Renal pelvis (tissue), 12 donors: ENCODE data around the gene KCNC2. TPM values are rescaled to one million over a fixed set of nuclear protein-coding genes. Genes with fewer than 3 reads are reported as not detected.
"Not testable (repeated sequence)": the region's sequence is repeated elsewhere in the genome, so short reads cannot be mapped to it uniquely, and the experiment has no call there.

Experiments
- DNase-seq: peaks from one replicate; pipeline ENCODE4 v3.0.0-alpha.2; 2013
- long read RNA-seq, 16 experiments: transcript quantifications; one replicate each; lab custom pipeline, GENCODE V29; 2026
- polyA plus RNA-seq, 3 donors: library from polyadenylated mRNA; unstranded; fragments of 120-200 nt; gene quantifications; one replicate each; pipeline ENCODE4 v1.2.1, GENCODE V29; 2013; ENCODE audit not compliant: insufficient read length in 3 of 3

Gene KCNC2
- under 1 TPM; 0.55 to 0.96 (median 0.56) TPM for polyA plus RNA-seq
- long read RNA-seq, donor 1 = 0 reads
- long read RNA-seq, donor 2 = 0 reads
- long read RNA-seq, donor 3 = 0 reads
- long read RNA-seq, donor 4 = 0 reads
- long read RNA-seq, donor 5 = 0 reads
- long read RNA-seq, donor 6 = 0 reads
- long read RNA-seq, donor 7 = 0 reads
- long read RNA-seq, donor 8 = 0 reads
- long read RNA-seq, donor 9 = 0 reads
- long read RNA-seq, donor 10 = 0 reads
- long read RNA-seq, donor 11 = 0 reads
- long read RNA-seq, donor 12 = 0 reads
- long read RNA-seq, donor 13 = 0 reads
- long read RNA-seq, donor 14 = 0 reads
- long read RNA-seq, donor 15 = 0 reads
- long read RNA-seq, donor 16 = 0 reads

DNA sequence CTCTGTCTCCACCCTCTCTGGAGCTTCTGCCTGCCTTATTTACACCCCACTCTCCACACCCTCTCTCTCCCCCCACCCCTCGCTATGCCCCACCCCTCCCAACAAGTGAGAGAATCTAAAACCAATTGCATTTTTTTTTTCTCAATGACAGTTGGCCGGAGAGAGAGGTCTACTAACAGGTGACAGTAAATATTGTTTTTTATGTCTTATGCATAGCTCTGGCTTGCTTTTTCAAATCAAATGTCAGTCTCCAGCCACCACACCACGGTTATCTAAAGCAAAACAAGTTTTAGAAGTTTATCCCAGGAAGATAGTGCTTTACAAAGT is at the start of gene KCNC2:
TSS of gene KCNC2 (minus strand) at position 28 of the 327 bp plus-strand sequence.
- no peak for DNase-seq

DNA sequence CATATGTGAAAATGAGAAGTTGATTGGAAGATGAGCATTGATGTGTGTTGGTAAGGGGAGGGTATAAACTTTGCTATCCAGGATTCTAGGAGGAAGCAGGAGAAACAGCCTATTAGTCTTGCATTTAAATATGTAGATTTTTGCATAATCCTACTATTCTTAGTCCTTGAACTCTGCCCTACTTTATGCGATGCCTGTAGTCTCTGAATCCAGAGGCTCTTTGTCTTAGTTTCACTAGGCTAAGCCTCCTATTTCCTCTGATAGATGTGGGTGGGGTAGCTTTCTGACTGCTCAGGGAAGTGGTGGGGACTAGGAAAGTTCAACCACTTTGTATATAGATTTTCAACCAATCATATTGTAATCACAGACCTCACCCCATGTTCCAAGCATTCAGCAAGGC is 49.5 kb upstream of the KCNC2 start:
- no peak for DNase-seq

DNA sequence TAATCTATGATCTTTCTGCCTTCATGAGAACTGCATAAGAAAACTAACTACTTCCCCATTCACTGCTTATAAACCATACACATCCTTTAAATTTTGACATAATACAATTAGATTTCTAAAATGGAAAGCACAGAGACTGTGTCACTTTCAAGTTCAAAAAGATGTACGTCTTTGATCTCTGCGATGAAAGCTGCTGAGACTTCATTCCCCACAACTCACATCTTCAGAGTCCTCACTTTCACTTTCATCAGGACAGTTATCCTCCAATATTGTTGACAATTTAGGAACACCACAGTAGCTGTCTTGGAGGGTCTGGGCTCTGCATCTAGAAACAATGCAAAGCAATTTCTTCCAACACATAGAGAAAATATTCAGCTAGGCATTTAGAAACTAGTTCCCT is 47.9 kb upstream of the KCNC2 start:
- no peak for DNase-seq

DNA sequence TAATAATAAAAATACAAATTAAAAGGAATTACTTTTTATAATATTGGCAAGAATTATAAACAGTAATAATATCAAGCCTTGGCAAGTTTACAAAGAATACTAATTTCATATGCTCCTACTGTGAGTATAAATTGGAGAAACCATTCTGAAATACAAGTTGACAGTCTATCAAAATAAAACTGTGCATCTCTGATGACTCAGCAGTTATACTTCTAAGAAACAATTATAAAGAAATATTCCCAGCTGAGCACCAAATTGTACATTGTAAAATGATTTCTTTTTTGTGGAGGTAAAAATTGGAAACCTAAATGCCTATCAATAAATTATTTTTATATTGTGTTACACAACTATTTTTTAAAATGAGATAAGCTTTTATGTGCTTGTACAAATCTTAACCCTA is 35.5 kb upstream of the KCNC2 start:
- DNase-seq = no peak

DNA sequence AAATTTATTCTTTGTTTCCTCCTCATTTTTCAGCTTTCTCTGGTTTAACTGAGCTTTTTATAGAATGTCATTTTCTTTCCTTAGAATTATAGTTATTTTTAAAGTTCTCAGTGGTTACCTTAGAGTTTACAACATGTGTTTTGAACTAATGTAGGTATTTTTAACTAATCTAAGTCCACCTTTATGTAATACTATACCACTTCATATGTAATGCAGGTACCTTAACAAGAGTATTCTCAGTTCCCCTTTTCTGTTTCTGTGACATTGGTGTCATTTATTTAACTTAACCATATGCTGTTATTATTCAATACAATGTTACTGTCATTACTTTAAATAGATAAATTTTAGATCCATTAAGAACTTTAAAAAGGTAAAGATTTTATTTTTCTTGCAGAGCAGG is 30.3 kb upstream of the KCNC2 start:
- no peak for DNase-seq

DNA sequence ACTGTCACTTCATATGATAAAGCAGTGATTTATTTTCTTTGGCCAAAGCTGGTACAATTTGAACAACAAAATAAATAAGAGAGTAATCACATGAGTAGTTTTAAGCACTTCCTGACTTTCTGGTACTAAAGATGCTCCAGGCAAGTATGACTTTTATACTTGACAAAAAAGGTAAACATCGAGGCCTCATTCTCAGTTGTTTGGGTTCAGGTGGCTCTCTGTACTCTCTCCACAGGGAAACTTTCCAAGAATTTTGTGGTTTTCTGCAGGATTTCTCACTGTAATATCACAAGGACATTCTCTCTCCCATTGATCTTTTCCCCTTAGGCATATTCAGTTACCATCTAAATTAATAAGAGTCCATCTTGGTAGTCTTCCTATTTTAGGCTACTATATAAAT is 26.6 kb upstream of the KCNC2 start:
- no peak for DNase-seq

DNA sequence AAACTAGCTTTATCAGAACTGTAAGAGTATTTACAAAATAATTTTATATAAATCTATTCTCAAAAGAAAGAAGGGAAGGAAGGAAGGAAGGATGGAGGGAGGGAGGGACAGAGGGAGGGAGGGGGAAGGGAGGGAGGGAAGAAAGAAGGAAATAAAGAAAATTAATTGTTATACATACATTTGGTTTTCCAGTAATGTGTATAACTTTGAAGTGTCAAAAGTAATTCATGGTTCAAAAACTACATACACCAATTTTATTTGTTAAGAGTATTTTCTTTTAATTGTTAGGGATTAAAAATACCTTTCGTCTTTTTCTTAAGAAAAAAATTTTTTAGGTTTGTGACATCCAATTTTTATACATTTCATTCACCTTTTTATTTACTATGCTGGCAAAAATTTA is 17.5 kb upstream of the KCNC2 start:
- no peak for DNase-seq

DNA sequence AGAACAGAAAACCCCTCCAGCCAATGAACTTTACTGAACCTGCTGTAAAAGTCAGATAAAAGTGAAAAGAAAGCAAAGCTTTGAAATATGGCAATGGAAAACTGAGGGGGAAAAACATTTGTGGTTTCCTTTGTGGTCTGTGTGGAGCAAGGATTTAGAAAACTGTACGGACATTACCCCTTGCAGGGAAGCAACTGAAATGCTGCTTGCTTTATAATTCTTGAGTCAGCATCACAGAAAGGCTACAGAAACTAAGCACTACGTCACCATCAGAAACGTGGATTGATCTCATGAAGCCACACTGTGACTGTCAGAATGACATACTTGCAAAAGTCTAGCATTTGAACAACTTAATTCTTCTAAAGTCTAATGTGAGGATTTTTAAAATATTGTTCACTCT is 2.4 kb upstream of the KCNC2 start:
- DNase-seq = no peak

DNA sequence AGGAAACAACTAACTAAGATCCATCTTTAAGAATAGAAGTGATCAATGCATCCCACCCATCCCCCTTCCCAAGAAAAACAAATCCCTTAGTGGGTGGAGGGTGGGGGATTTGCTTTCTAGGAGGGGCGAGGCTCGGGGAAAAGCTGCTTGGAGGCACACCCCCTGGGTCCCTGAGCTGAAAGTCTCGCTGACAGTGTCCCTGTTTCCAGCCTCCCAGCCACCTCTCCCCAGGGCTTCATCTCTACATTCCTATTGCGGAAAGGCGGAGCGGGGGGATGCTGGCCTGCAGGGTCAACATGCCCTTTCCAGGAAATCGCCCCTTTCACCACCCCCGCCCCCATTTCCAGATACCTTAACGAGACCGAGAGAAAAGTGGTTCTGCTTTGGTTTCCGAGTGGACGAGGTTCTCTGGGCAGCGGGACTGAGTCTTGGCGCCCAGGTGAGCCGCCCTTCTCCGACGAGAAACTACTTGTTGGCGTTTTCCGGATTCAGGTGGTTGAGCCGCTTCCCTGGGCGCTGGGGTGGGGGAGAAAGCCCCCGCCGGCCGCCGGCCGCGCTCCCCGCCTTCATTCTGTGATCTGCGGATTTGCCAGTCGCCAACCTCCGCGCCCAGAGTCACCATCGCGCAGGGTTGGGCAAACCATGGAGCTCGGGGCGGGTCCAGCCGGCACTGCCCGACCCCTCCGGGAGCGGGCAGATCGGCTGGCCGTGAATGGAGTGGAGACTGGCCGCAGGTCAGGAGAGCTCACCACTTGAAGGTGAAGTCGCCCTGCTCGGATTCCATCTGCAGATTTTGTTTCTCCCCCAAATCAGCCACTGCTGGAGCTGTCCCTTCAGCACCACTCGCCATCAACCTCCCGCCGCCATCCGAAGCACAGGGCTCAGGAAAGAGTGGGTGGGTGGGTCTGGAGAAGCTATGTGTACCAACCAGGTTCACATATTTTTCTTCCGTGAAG is 505 bp downstream of the KCNC2 start:
- DNase-seq = peak; percentile 78

DNA sequence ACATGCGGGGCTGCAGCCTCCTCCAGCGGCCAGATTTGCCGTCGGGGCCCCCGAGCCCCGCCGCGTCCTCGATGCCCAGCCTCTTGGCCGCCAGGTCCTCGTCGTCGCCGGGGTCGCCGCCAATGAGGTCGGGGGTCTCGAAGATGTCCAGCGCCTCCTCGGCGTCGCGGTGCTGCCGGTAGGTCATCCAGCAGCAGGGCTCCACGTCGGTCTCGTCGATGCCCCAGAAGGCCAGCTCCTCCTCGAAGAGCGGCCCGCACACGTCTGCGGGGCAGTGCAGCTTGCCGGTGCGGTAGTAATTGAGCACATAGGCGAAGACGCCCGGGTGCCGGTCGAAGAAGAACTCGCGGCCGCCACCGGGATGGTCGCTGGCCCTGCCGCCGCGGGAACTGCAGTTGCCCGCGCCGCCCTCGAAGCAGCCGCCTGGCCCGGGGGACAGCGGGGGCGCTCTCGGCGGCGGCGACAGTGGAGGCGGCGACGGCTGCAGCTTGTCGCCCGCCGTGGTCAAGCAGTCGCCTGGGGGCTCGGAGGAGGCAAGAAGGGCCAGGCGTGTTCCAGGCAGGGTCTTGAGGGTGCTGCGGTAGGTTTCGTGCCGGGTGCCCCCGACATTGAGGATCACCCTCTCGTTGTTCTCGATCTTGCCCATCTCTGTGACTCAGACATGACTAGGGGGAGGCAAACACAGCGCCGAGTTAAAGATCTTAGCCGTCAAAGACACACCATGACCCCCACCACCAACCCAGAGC is 2.1 kb downstream of the KCNC2 start:
- DNase-seq = no peak

DNA sequence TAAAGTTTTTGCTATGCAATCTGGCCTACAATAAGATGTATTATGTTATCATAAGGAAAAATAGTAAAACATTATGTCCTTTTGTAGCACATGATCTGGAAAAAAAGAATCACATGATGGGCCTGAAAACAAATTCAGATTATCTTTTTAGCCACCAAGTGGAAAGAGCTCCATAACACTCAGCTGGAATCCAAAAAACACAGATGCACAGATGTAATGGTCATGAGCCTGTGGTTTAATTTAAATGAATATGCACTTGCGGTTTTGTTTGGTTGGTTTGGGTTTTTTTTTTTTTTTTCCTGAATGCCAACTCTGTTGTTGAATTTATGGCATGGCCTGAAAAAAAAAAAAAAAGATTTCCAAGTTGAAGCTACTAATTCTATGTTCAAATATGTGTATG is 4.1 kb downstream of the KCNC2 start:
- no peak for DNase-seq

DNA sequence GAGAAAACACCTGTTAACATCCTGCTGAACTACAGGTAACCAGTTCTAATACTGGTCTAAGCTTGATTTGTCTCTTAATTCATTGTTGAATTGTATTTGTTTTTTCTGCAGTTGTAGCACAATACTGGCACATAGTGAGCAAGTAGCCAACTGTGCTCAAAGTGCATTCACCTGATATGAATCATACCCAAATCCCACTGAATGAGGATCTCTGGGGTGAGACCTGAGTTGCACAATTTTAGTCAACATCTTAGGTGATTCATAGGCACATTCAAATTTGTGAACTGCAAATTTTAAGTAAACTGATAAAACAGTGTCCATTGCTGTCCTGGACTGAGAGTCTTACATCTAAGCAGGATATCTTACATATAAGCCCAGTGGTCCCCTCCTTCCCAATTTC is 12.8 kb downstream of the KCNC2 start:
- no peak for DNase-seq

DNA sequence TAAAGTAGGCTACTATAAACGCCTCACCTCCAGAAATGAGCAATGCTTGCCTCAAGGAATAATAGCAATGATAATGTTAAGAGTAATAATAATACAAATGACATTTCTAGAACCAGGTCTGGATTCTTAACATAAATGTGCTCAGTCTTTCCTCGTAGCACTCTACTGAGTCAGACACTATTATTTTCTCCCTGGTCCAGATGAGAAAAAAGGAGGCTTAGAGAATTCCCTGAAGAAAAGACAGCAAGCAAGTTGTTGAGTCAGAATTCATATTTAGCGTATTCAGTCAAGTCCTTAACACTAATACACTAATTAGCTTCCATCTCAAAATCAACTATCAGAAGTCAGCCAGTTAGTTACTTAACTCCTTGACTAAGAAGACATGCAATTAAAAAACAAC is 13.2 kb downstream of the KCNC2 start:
- no peak for DNase-seq

DNA sequence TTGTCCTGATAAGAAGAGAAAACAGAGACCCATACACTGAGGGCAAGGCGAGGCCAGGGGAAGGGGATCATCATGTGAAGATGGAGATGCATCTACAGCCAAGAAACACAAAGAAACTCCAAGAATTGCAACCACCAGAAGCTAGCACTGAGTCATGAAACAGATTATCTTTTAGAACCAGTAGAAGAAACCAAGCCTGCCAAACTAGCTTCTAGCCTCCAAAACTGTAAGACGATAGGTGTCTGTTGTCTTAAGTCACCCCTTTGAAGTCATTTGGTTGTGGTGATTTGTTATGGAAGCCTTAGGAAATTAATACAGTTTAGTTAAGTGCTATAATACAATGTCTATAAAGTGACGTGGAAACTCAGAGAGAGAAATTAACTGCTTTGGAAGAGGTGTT is 15.4 kb downstream of the KCNC2 start:
- DNase-seq = no peak

DNA sequence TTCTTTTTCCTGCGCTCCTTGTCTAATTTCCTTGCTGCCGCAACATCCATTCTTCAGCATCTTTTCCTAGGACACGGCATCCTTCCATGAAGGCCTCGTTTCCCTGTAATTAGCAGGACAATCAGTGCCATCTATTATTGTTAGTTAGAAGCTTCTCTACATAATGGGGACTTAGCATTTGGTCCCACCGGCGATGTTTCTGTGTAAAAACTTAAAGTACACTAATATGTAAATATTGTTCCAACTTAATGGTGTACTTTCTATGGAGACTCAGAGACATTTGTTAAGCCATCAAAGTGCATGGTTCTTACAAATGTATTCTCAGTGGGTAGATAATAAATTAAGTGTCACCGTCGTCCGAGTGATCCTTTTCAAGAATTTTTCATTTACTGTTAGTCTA is 17.4 kb downstream of the KCNC2 start:
- no peak for DNase-seq

DNA sequence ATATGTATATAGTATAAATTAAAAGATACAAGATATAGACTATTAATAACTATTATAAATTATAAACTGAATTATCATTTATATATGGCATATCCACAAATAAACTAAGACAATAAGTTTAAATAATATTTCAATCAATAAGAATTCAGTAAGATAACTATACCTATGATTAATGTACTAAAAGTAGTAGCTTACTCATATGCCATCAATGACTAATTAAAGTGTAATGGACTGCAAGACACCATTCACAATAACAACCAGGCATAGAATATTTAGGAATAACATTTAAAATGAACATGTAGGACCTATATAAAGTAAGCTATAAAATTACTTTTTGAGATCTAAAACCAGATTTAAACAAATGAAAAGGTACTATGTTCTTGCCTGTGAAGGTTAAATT is 18.8 kb downstream of the KCNC2 start:
- no peak for DNase-seq

DNA sequence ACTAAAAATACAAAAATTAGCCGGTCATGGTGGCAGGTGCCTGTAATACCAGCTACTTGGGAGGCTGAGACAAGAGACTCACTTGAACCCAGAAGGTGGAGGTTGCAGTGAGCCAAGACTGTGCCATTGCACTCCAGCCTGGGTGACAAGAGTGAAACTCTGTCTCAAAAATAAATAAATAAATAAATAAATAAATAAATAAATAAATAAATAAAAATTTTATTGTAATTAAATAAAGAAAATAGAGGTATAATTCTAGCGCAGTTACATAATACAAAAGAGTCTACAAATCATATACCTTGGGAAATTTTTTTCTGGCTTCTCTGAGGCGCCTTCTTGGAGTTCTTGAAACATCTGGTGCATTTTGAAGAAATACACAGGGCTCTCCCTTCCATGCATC is 23.8 kb downstream of the KCNC2 start:
- DNase-seq = not testable (repeated sequence)

DNA sequence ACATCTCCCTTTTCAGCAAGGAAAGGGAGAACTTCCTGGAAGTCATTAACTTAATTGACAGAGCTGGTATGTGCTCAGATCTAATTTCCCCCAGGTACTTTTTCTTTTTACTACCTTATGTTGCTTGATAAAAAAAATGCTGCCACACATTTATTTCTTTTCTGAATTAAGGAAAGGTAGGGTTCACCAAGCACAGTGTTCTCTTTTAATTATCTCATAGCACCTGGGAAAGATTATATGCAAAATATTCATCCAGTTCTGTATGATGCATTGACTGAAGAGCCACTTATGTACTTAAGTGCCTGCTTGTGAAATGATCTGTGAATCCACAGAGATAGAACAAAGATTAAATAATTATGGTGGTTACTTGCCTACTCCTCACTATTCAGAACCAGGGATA is 25.1 kb downstream of the KCNC2 start:
- DNase-seq = peak; percentile 23

DNA sequence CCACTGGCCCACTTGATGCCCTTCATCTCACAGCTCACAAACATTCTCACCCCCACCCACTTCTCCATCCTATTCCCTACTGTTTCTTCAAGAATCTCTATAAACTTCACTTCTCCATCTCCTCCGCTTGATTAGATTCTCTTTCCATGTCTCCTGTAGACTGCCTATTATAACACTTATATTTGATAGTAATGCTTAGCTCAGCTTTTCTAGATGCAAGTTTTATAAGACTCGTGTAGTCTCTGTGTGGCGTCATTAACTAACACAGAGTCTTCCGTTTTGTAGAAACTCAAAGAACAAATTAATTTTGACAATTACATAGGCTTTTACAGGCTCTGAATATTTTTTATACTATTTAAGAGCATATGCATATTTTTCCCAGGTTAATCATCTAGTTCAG is 25.7 kb downstream of the KCNC2 start:
- DNase-seq = no peak

DNA sequence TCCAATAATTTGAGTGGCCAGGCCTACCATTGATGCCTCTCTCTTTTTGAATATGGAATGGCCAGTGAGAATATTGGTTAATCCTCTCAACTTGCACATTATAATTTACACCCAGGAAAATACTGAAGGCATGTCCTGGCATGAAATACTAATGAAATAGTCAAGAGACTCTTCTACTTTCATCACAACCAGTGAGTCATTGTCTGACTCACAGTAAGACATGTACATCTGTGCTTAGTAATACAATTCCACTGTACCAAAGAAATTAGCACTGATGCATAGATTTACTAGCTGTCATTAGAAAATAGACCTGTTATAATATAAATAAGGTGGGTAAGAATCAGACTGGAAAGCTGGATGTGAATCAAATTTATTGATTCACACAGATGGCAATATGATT is 31.6 kb downstream of the KCNC2 start:
- DNase-seq = no peak

DNA sequence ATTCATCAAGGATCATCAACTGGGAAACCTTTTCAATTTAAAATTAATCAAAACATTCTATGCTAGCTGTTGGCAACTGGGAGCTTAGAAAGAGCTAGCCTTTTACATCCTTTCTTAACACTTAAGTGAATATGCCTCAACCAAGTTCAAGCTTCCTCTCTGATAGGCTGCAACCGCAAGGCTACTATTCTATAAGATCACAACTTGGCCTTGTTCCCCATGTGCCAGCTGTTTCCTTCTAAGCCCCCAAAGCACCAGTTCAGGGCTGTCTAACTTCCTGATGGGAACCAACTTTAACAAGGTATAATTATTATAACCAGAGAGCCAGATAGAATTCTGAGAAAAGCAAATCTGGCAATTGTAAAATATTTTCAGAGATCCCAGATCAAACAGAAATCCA is 37.0 kb downstream of the KCNC2 start:
- DNase-seq = no peak

DNA sequence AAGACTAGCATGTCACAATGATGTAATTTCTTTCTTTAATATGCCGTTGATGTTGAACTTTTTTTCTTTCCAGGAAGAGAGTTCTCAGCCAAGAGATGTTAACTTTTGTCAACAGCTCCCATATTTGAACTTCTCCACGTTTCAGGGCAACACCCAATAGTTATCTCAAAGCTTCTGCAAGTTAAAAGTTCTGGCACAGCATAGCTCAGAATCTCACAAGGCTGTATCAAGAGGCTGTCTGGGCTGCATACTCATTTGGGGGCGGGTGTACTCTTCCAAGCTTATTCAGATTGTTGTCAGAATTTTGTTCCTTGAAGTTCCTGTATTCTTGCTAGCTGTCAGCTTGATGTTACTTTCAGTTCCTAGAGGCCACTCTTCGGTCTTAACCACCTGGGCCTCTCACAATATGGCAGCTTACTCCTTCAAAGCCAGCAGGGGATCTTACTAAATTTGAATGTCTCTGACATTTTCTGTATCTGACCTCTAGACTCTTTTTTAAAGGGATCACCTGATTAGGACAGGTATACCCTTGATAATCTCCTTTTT is 38.9 kb downstream of the KCNC2 start:
- no peak for DNase-seq
